Neural progenitor cell (in vitro differentiated cells): Measurements from ENCODE around the gene ARHGEF4. TPM values are rescaled to one million over a fixed set of nuclear protein-coding genes. Genes with fewer than 3 reads are reported as not detected.

Experiments
- DNase-seq: peaks from one replicate; pipeline ENCODE4 v3.0.0-alpha.2; 2016; ENCODE audit warnings: low spot score
- H2AFZ ChIP-seq: fragments of 200-600 bp; sonication (generic); replicated peaks from 2 replicates; pipeline ENCODE4 v1.6.1; 2016; ENCODE audit warnings: antibody characterized with exemption
- H3F3A ChIP-seq: fragments of 200-600 bp; sonication (generic); 2 replicates; pipeline ENCODE4 v1.6.1; 2016; ENCODE audit warnings: antibody characterized with exemption, low read depth
- H3K27ac ChIP-seq: fragments of 200-600 bp; sonication (generic); 2 replicates; pipeline ENCODE4 v1.5.1; 2016; ENCODE audit warnings: mild to moderate bottlenecking
- H3K27me3 ChIP-seq: fragments of 200-600 bp; sonication (generic); 2 replicates; pipeline ENCODE4 v1.6.1; 2016; ENCODE audit warnings: mild to moderate bottlenecking, moderate library complexity
- H3K36me3 ChIP-seq: fragments of 200-600 bp; sonication (generic); 2 replicates; pipeline ENCODE4 v1.5.1; 2016
- H3K4me1 ChIP-seq: fragments of 200-600 bp; sonication (generic); 2 replicates; pipeline ENCODE4 v1.6.1; 2016; ENCODE audit warnings: mixed run types
- H3K4me2 ChIP-seq: fragments of 200-600 bp; sonication (generic); 2 replicates; pipeline ENCODE4 v1.6.1; 2016
- H3K4me3 ChIP-seq: fragments of 200-600 bp; sonication (generic); 2 replicates; pipeline ENCODE4 v1.5.1; 2016
- H3K79me2 ChIP-seq: fragments of 200-600 bp; sonication (generic); 2 replicates; pipeline ENCODE4 v1.6.1; 2016; ENCODE audit warnings: low read depth
- H3K9ac ChIP-seq: fragments of 200-600 bp; sonication (generic); 2 replicates; pipeline ENCODE4 v1.6.1; 2016
- H3K9me3 ChIP-seq: fragments of 200-600 bp; sonication (generic); 2 replicates; pipeline ENCODE4 v1.5.1; 2016; ENCODE audit warnings: low read depth
- H4K20me1 ChIP-seq: fragments of 200-600 bp; sonication (generic); 2 replicates; pipeline ENCODE4 v1.6.1; 2016; ENCODE audit warnings: low read depth
- H3K27ac Mint-ChIP-seq: 3 replicates; pipeline ENCODE4 v1.8.0; 2021; ENCODE audit warnings: mixed read lengths
- H3K27me3 Mint-ChIP-seq: 2 replicates; pipeline ENCODE4 v1.8.0; 2022; ENCODE audit warnings: low read depth, mild to moderate bottlenecking, inconsistent platforms, moderate library complexity, mixed read lengths; ENCODE audit not compliant: insufficient read depth
- H3K36me3 Mint-ChIP-seq: 3 replicates; pipeline ENCODE4 v1.8.0; 2021; ENCODE audit warnings: mixed read lengths
- H3K4me1 Mint-ChIP-seq: 3 replicates; pipeline ENCODE4 v1.8.0; 2021; ENCODE audit warnings: mixed read lengths
- H3K4me3 Mint-ChIP-seq: 3 replicates; pipeline ENCODE4 v1.8.0; 2021; ENCODE audit warnings: mild to moderate bottlenecking, moderate library complexity, mixed read lengths
- H3K9me3 Mint-ChIP-seq: 3 replicates; pipeline ENCODE4 v1.8.0; 2020; ENCODE audit warnings: mixed read lengths
- EZH2 ChIP-seq: fragments of 200-600 bp; sonication (generic); IDR thresholded peaks from 2 replicates; pipeline ENCODE4 v1.6.1; 2017; ENCODE audit warnings: antibody characterized with exemption, mild to moderate bottlenecking, moderate library complexity
- EZH2phosphoT487 ChIP-seq: fragments of 200-600 bp; sonication (generic); IDR thresholded peaks from 2 replicates; pipeline ENCODE4 v1.6.1; 2017; ENCODE audit warnings: antibody characterized with exemption
- total RNA-seq: library from RNA; depleted of rRNA; stranded (reverse); fragments of >200 nt; gene quantifications from 2 replicates; pipeline ENCODE4 v1.2.3, GENCODE V29; 2015; ENCODE audit warnings: low replicate concordance
- TF ChIP-seq, protein P1 (sequence below): fragments of 200-600 bp; sonication (generic); IDR thresholded peaks from 2 replicates; pipeline ENCODE4 v1.5.1; 2017; ENCODE audit warnings: antibody characterized with exemption, mild to moderate bottlenecking

Gene ARHGEF4
- total RNA-seq, 1 donor from 2014 or later = 22.8 TPM

DNA sequence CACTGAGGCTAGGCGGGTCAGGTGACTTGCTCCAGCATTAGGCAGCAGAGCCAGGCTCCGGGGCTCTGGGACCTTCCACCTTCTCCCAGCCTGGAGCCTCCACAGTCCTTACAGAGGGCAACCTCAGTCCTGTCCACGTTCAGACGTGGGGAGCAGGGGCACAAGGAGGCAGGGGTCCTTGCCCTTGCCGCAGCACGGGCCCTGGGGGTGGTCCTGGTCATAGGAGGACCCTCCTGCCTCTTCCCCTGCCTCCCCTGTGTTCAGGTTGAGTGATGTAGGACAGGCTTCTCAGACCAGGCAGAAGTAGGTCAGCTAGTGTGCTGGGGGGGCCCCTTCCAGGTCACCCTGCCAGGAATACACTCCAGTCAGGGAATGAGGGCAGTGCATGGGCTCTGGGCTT lies 5.4 kb upstream of the ARHGEF4 start:
- peaks cover 13% of the 10 kb centered on the region for H3K27me3 Mint-ChIP-seq
- no peak overlapping the region for H3K4me2 ChIP-seq
- H3K4me1 Mint-ChIP-seq = peaks cover 76% of the 10 kb centered on the region
- H3K4me3 Mint-ChIP-seq = no peak overlapping the region
- no peaks in the 10 kb centered on the region for H4K20me1 ChIP-seq
- no peak overlapping the region for H2AFZ ChIP-seq
- no peaks in the 10 kb centered on the region for H3K27me3 ChIP-seq
- H3K9me3 ChIP-seq = no peaks in the 10 kb centered on the region
- peaks cover 31% of the 10 kb centered on the region for H3F3A ChIP-seq
- H3K9ac ChIP-seq = no peak overlapping the region
- H3K4me1 ChIP-seq = peaks cover 50% of the 10 kb centered on the region
- no peak for DNase-seq
- H3K36me3 Mint-ChIP-seq = no peaks in the 10 kb centered on the region
- H3K27ac ChIP-seq = no peak overlapping the region
- no peaks in the 10 kb centered on the region for H3K79me2 ChIP-seq
- TF ChIP-seq EZH2 (no peak), EZH2phosphoT487 (no peak)
- TF ChIP-seq, protein P1, sequence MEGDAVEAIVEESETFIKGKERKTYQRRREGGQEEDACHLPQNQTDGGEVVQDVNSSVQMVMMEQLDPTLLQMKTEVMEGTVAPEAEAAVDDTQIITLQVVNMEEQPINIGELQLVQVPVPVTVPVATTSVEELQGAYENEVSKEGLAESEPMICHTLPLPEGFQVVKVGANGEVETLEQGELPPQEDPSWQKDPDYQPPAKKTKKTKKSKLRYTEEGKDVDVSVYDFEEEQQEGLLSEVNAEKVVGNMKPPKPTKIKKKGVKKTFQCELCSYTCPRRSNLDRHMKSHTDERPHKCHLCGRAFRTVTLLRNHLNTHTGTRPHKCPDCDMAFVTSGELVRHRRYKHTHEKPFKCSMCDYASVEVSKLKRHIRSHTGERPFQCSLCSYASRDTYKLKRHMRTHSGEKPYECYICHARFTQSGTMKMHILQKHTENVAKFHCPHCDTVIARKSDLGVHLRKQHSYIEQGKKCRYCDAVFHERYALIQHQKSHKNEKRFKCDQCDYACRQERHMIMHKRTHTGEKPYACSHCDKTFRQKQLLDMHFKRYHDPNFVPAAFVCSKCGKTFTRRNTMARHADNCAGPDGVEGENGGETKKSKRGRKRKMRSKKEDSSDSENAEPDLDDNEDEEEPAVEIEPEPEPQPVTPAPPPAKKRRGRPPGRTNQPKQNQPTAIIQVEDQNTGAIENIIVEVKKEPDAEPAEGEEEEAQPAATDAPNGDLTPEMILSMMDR = no peak
- H3K27ac Mint-ChIP-seq = no peak overlapping the region
- H3K36me3 ChIP-seq = no peaks in the 10 kb centered on the region
- H3K9me3 Mint-ChIP-seq = no peaks in the 10 kb centered on the region
- H3K4me3 ChIP-seq = no peak overlapping the region

DNA sequence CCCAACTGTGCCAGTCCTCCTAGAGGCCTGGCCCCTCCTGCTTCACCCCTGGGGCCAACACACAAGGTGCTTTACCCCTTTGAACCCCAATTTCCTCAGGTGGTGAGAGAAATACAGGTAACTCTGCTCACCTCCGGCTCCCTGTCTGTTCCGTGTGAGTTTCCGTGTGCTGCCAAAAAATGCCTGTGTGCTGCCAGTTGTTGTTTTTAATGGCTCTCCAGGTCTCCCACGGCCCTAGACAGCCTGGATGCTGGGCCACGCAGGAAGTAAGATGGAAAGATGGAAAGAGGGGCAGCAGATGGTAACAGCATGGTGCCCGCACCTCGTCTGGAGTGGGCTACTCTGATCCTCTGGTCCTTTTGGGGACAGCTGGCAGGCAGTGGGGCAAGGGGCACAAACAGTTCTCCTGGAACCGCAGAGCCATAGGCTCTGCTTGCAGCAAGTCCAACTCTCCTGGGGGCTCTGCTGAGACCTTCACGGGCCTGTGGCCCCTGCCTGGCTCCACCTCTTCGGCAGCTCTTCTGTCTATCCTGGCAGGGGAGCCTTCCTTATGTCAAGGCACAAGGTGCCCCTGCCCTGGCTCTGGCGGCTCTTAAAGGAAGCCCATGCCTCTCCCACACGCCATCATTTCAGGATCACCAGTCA lies 4.3 kb upstream of the ARHGEF4 start:
- TF ChIP-seq EZH2phosphoT487 (no peak), EZH2 (no peak)
- TF ChIP-seq, protein P1 = no peak
- Histone ChIP-seq H4K20me1 (no peaks in the 10 kb centered on the region), H3K4me2 (no peak overlapping the region), H3K27ac (no peak overlapping the region), H3F3A (peaks cover 24% of the 10 kb centered on the region), H3K4me1 (peaks cover 44% of the 10 kb centered on the region), H3K4me3 (no peak overlapping the region), H3K27me3 (peaks cover 7% of the 10 kb centered on the region), H2AFZ (no peak overlapping the region), H3K9ac (no peak overlapping the region), H3K36me3 (no peaks in the 10 kb centered on the region), H3K79me2 (no peaks in the 10 kb centered on the region), H3K9me3 (no peaks in the 10 kb centered on the region)
- Mint-ChIP-seq H3K27me3 (peaks cover 13% of the 10 kb centered on the region), H3K27ac (peak overlapping the region; percentile 29), H3K4me1 (peaks cover 66% of the 10 kb centered on the region), H3K36me3 (no peaks in the 10 kb centered on the region), H3K9me3 (no peaks in the 10 kb centered on the region), H3K4me3 (no peak overlapping the region)
- peak; percentile 1 for DNase-seq

DNA sequence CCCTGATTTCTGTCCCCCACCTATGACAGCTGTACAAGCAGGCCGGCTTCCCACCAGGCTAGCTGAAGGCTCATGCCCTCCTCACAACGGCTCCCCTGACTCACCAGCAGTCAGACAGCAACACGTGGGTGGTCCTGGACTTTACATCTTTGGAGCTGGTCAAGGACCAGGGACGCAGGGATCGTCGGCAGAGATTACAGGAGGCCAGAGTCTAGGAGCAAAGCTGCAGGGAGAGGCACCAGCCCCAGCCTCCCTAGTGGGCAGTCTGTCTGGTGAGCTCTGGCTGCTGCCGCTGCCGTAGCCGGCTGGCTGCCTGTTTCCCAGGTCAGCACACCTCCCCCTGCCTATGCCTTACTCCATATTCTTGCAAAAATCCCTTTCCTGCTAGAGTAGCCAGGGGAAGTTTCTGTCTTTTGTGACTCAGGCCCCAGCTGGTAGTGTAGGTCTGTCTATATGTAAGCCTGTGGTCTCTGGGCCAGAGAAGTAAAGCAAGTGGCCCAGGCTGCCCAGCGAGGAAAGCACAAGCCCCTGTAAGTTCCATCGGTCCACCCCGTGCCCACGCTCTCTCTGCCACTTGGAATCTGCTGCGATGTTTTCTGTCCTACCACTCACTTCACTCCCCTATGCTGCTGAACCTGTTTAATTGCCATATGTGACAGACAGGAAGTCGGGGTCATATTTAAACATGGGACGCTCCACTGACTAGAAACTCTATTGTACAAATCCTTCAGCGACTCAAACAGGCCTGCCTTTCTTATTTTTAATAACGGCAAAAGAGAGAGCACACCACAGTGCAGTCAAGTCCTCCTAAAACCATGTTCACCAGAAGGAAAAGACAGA lies 2.4 kb upstream of the ARHGEF4 start:
- H3K27ac ChIP-seq = no peak overlapping the region
- no peaks in the 10 kb centered on the region for H4K20me1 ChIP-seq
- TF ChIP-seq EZH2phosphoT487 = no peak
- no peak for TF ChIP-seq EZH2
- TF ChIP-seq, protein P1 = no peak
- peaks cover 7% of the 10 kb centered on the region for H3K79me2 ChIP-seq
- Mint-ChIP-seq H3K36me3 (no peaks in the 10 kb centered on the region), H3K4me3 (peak overlapping the region; percentile 7), H3K9me3 (no peaks in the 10 kb centered on the region), H3K27me3 (peaks cover 22% of the 10 kb centered on the region), H3K27ac (peak overlapping the region; percentile 19), H3K4me1 (peaks cover 48% of the 10 kb centered on the region)
- H2AFZ ChIP-seq = no peak overlapping the region
- peak; percentile 63 for DNase-seq
- H3K4me2 ChIP-seq = no peak overlapping the region
- H3K36me3 ChIP-seq = no peaks in the 10 kb centered on the region
- peaks cover 25% of the 10 kb centered on the region for H3K27me3 ChIP-seq
- peaks cover 11% of the 10 kb centered on the region for H3F3A ChIP-seq
- H3K9me3 ChIP-seq = no peaks in the 10 kb centered on the region
- H3K4me1 ChIP-seq = peaks cover 33% of the 10 kb centered on the region
- H3K4me3 ChIP-seq = no peak overlapping the region
- no peak overlapping the region for H3K9ac ChIP-seq
